IMR-90 (cell line): ENCODE measurements around the gene VWA8.

ENCODE experiments used
- MAFK ChIP-seq: IDR thresholded peaks from 2 replicates; pipeline ENCODE4 v1.6.1; 2012; ENCODE audit warnings: low read depth, low read length, improper control_type of control experiment
- MXI1 ChIP-seq: IDR thresholded peaks from 2 replicates; pipeline ENCODE4 v1.6.1; 2012; ENCODE audit warnings: low read depth, mild to moderate bottlenecking, low read length, moderate library complexity, borderline replicate concordance
- NFE2L2 ChIP-seq: fragments of 150-350 bp; IDR thresholded peaks from 2 replicates; pipeline ENCODE4 v1.6.1; 2016; ENCODE audit warnings: low read depth, mild to moderate bottlenecking, low read length
- POLR2A ChIP-seq: IDR thresholded peaks from 2 replicates; pipeline ENCODE4 v1.6.1; 2012; ENCODE audit warnings: mild to moderate bottlenecking, low read depth, low read length
- RAD21 ChIP-seq: IDR thresholded peaks from 2 replicates; pipeline ENCODE4 v1.6.1; 2012; ENCODE audit warnings: low read length, improper control_type of control experiment
- RFX5 ChIP-seq: IDR thresholded peaks from 2 replicates; pipeline ENCODE4 v1.8.0; 2012; ENCODE audit warnings: low read depth, mild to moderate bottlenecking, low read length, moderate library complexity
- SMC3 ChIP-seq: fragments of 150-350 bp; IDR thresholded peaks from 2 replicates; pipeline ENCODE4 v1.6.1; 2016; ENCODE audit warnings: low read depth, mild to moderate bottlenecking, antibody characterized with exemption, low read length, moderate library complexity
- TF ChIP-seq, protein P1 (sequence below): conservative IDR thresholded peaks from 2 replicates; pipeline ENCODE4 v1.5.1; 2012; ENCODE audit warnings: mild to moderate bottlenecking, low read depth, low read length, improper control_type of control experiment
- TF ChIP-seq, protein P2 (sequence below): fragments of 150-350 bp; IDR thresholded peaks from 2 replicates; pipeline ENCODE4 v1.6.1; 2016; ENCODE audit warnings: low read depth, mild to moderate bottlenecking, low read length, moderate library complexity, borderline replicate concordance

DNA sequence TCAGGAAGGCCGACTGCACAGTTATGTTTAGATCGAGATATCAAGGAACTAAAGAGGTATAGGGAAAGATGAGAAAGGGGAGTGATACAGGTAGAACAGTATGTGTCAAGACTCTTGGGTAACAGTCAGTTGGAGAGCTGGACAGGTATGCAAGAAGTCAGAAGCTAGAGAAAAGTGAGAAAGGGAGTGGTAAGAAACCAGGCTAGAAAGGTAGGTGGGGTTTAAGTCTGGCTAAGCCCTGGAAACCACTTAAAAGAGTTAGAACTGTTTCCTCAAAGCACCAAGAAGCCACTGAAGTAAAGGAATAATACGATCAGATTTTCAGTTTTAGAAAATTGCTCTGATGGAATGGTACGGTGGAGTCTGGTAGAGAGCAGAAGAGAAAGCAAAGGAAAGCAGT lies 196.4 kb downstream of the VWA8 start:
- TF ChIP-seq, protein P1, sequence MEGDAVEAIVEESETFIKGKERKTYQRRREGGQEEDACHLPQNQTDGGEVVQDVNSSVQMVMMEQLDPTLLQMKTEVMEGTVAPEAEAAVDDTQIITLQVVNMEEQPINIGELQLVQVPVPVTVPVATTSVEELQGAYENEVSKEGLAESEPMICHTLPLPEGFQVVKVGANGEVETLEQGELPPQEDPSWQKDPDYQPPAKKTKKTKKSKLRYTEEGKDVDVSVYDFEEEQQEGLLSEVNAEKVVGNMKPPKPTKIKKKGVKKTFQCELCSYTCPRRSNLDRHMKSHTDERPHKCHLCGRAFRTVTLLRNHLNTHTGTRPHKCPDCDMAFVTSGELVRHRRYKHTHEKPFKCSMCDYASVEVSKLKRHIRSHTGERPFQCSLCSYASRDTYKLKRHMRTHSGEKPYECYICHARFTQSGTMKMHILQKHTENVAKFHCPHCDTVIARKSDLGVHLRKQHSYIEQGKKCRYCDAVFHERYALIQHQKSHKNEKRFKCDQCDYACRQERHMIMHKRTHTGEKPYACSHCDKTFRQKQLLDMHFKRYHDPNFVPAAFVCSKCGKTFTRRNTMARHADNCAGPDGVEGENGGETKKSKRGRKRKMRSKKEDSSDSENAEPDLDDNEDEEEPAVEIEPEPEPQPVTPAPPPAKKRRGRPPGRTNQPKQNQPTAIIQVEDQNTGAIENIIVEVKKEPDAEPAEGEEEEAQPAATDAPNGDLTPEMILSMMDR = no peak
- no peak for TF ChIP-seq NFE2L2
- TF ChIP-seq RAD21 = no peak
- TF ChIP-seq, protein P2, sequence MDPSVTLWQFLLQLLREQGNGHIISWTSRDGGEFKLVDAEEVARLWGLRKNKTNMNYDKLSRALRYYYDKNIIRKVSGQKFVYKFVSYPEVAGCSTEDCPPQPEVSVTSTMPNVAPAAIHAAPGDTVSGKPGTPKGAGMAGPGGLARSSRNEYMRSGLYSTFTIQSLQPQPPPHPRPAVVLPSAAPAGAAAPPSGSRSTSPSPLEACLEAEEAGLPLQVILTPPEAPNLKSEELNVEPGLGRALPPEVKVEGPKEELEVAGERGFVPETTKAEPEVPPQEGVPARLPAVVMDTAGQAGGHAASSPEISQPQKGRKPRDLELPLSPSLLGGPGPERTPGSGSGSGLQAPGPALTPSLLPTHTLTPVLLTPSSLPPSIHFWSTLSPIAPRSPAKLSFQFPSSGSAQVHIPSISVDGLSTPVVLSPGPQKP = no peak
- no peak for TF ChIP-seq POLR2A
- TF ChIP-seq RFX5 = no peak
- no peak for TF ChIP-seq MAFK
- no peak for TF ChIP-seq MXI1
- no peak for TF ChIP-seq SMC3
